Measurements from ENCODE around the gene KIF1C. TPM values are rescaled to one million over a fixed set of nuclear protein-coding genes. Genes with fewer than 3 reads are reported as not detected.
A peak's percentile ranks its signal among the peaks of the same experiment; 100 is the strongest.

Gene KIF1C
- total and polyA plus RNA-seq, 9 of the 15 experiments (the other 6 are each of a cell fraction or from before 2014, with no cell fraction given), result 0.38 to 68.4 (median 25.1) TPM

DNA sequence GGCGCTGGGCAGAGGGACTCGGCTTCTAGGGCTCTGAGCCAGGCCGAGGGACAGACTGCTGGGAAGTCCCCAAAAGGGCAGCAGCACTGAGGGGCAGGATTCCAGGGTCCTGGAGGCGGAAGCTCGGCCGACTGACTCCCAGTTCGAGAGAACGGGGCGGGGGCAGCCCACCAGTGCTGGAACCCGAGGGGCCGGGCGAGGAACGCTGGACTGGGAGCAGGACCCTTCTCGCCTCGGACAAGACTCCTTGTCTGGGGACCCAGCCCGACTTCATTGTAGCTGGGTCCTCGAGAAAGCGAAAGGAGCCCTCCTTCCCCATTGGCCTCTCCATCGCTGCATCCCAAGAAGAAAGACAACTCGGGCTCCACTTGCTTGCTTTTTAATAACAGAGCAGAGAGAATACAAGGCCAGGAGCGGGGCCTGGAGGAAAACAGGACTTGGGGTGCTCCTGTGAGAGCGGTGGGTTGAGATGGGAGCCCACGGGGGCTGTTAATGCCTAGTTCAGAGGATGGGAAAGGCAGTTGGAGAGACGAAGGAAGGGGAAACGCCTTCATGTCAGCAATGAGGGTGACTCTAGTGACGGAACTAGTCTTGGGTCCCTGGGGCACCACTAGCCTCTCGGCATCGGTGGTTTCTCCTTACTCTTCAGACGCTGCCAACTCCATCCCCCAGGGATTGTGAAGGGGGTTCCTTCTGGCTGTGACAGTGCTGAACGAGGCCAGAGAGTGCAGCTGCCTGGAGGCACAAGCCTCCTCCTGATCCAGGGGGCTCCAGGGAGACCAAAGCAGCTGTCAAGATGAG, 9.8 kb upstream of the KIF1C start (continued):
- 0 out of 4 replicates have a peak, but pooled peaks of 1 of the 2 experiments have one; percentile 4 for TF ChIP-seq MNT (conservative IDR thresholded peaks at IDR 0.05)
- TF ChIP-seq TCFL5 (CRISPR knock-in tag; conservative IDR thresholded peaks at IDR 0.05), result no peak
- TF ChIP-seq MCM2 (IDR thresholded peaks at IDR 0.05; ENCODE audit: low read depth), result no peak
- 0 out of 2 replicates have a peak, but pooled peaks have one; percentile 9 for TF ChIP-seq SUPT5H (IDR thresholded peaks at IDR 0.05)
- no peak for TF ChIP-seq DACH1 (IDR thresholded peaks at IDR 0.05; ENCODE audit: partially characterized antibody)
- no peak for TF ChIP-seq XRCC3 (IDR thresholded peaks at IDR 0.05)

DNA sequence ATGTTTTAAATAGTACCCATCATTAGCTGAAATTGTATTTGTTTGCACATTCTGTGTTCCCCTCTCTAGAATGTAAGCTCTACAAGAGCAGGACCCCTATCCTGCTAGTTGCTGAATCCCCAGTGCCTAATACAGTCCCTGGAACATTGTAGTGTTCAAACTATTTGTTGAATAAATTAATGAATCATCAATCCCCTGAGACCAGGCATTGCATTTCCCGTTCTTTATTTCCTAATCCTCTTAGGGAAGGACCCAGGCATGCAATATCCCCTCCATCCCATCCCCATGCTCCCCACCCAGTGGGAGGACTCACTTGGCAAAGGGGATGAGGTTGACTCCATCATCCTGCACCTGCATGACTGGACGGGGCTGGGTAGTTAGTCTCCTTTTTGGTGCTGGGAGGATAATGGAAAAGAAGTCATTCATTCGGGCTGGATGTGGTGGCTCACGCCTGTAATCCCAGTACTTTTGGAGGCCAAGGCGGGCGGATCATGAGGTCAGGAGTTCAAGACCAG, 3.6 kb upstream of the KIF1C start:
- Histone ChIP-seq H3K79me2 (ENCODE audit: control insufficient read depth, insufficient read depth, low read length) (peaks cover 12% of the 10 kb centered on the region), H3K36me3 (ENCODE audit: control insufficient read depth, insufficient read depth, low read length) (no peaks in the 10 kb centered on the region), H3K27ac (ENCODE audit: extremely low read depth, low read depth, low read length) (no peak overlapping the region), H3K27me3 (ENCODE audit: control insufficient read depth in 2 of 2, insufficient read depth in 2 of 2, low read length in 2 of 2) (no peaks in the 10 kb centered on the region), H4K20me1 (replicated peaks; ENCODE audit: control insufficient read depth, insufficient read depth, low read length) (no peaks in the 10 kb centered on the region), H2AFZ (ENCODE audit: low read depth, low read length) (no peak overlapping the region), H3K9ac (ENCODE audit: insufficient read depth in 1 of 2, low read depth in 2 of 2, low read length in 2 of 2) (no peak overlapping the region), H3K4me3 (no peak overlapping the region), H3K4me1 (replicated peaks in 1 of 2; ENCODE audit: control insufficient read depth in 2 of 2, insufficient read depth in 2 of 2, low read length in 2 of 2) (peaks cover 7 to 22% of the 10 kb centered on the region in 2 experiments; a peak in 4 of 5 replicates), H3K4me2 (ENCODE audit: insufficient read depth, low read length) (no peak overlapping the region), H3K9me1 (ENCODE audit: control insufficient read depth, insufficient read depth, low read length) (peaks cover 2% of the 10 kb centered on the region), H3K9me3 (replicated peaks; ENCODE audit: control insufficient read depth, insufficient read depth, low read depth, low read length) (no peaks in the 10 kb centered on the region)
- in situ Hi-C loops (cut with MboI), result no loop called here
- ChIA-PET CTCF (ENCODE audit: low intra/inter-chr PET ratio) (no interaction called here), POLR2A (no interaction called here)
- ATAC-seq, result no peak
- intact Hi-C loops (cut with micrococcal nuclease), result no loop called here
- peak; percentile 41; the same call in 1 of the 2 replicates for TF ChIP-seq ZNF263 (CRISPR knock-in tag; IDR thresholded peaks at IDR 0.05; ENCODE audit: borderline replicate concordance)
- TF ChIP-seq MEF2D (tag; conservative IDR thresholded peaks at IDR 0.05; ENCODE audit: low read depth), result no peak
- DNase-seq (ENCODE audit: extremely low read depth in 1 of 4, low spot score in 3 of 4), result no peak
- 69% methylated on average over 4 of the region's 6 CpGs for WGBS (ENCODE audit: insufficient coverage, low coverage, missing lambda C conversion rate)
- no TSS peak for BruUV-seq (replicated peaks)
- no peak for FAIRE-seq

Data from K562 (cell line).